Mucosa of rectum (tissue), 2 donors: ENCODE data around the gene SCN8A.

ENCODE experiments used
- H3K27ac ChIP-seq, 2 donors: one replicate each; pipeline ENCODE4 v1.7.0; 2013; ENCODE audit warnings: inconsistent platforms in 2 of 2, low read depth in 2 of 2, low read length in 2 of 2
- H3K27me3 ChIP-seq, 2 donors: one replicate each; pipeline ENCODE4 v1.7.0; 2013; ENCODE audit warnings: low read length in 2 of 2; ENCODE audit not compliant: control insufficient read depth in 2 of 2, insufficient read depth in 2 of 2
- H3K36me3 ChIP-seq, 2 donors: one replicate each; pipeline ENCODE4 v1.7.0; 2013; ENCODE audit warnings: low read length in 2 of 2; ENCODE audit not compliant: control insufficient read depth in 2 of 2, insufficient read depth in 2 of 2
- H3K4me1 ChIP-seq, 2 donors: one replicate each; pipeline ENCODE4 v1.7.0; 2013; ENCODE audit warnings: low read length in 2 of 2, mild to moderate bottlenecking in 1 of 2; ENCODE audit not compliant: control insufficient read depth in 2 of 2, insufficient read depth in 2 of 2
- H3K4me3 ChIP-seq, 2 donors: one replicate each; pipeline ENCODE4 v1.7.0; 2013; ENCODE audit warnings: low read length in 2 of 2
- H3K9ac ChIP-seq, 2 donors: one replicate each; pipeline ENCODE4 v1.7.0; 2013; ENCODE audit warnings: low read length in 2 of 2, low read depth in 1 of 2, mild to moderate bottlenecking in 1 of 2
- H3K9me3 ChIP-seq, 2 donors: one replicate each; pipeline ENCODE4 v1.7.0; 2013; ENCODE audit warnings: low read length in 2 of 2; ENCODE audit not compliant: control insufficient read depth in 2 of 2
- donor health status: healthy.
- donor health status: Normal muscosa, but diverticular disease.

The SCN8A gene

GRCh38 chr12:51815571-51815970 lies 224.5 kb downstream of the SCN8A start:
- Histone ChIP-seq H3K9me3 (no peaks in the 10 kb centered on the region), H3K4me1 (peaks cover 7 to 8% of the 10 kb centered on the region in 2 donors), H3K9ac (no peak overlapping the region), H3K36me3 (no peaks in the 10 kb centered on the region), H3K4me3 (no peak overlapping the region), H3K27me3 (no peaks in the 10 kb centered on the region), H3K27ac (no peak overlapping the region)

DNA sequence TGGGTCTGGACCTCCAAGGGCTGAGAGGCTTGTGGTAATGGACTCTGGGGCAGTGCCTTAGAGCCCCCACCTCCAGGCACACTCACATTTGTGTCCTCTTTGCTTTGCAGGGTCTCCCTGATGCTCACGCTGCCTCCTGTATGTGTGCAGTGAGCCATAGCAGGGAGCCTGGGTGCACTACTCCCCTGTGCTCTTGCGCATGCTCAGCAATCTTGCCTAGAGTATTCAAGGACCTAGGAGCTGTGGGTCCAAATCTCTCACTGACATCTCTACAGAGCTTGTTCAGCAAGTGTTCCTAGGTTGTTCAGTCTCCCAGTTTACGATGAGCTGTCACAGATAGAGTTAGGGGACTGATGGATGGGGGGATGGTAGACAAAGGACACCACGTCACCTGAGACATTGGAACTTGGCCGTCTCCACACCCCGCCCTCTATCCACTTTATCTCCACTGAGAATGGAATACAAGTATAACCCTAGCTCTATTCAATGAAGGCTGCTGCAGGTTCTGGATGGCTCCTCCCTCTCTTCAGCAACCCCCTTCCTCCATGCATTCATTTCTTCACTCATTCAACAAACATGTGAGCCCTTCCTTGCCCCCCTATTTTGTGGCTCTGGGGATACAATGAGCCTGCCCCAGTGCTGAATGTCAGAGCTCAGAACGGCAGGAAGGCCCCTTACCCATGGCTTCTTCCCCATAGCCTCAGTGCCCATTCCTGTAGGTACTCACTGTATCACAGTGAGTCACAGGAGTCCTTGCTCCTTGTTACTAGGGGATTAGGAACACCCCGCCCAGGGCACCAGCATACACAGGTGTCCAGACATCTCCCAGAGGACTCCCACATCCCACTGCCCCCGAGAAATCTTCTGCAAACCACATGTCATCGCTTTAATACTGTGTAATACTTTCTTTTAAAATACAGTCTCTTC lies 226.3 kb downstream of the SCN8A start:
- Histone ChIP-seq H3K27ac (no peak overlapping the region), H3K4me3 (no peak overlapping the region), H3K4me1 (peaks cover 7 to 8% of the 10 kb centered on the region in 2 donors), H3K9me3 (no peaks in the 10 kb centered on the region), H3K27me3 (no peaks in the 10 kb centered on the region), H3K9ac (no peak overlapping the region), H3K36me3 (no peaks in the 10 kb centered on the region)

- H3K4me1 ChIP-seq: peaks cover 7 to 8% of the 10 kb centered on the region in 2 donors
- no peaks in the 10 kb centered on the region for H3K36me3 ChIP-seq
- no peak overlapping the region for H3K9ac ChIP-seq
- H3K4me3 ChIP-seq: no peak overlapping the region
- H3K27ac ChIP-seq: no peak overlapping the region
- no peaks in the 10 kb centered on the region for H3K9me3 ChIP-seq
- no peaks in the 10 kb centered on the region for H3K27me3 ChIP-seq
Observed at GRCh38 chr12:51818086-51818485, 227.1 kb downstream of the SCN8A start.

DNA sequence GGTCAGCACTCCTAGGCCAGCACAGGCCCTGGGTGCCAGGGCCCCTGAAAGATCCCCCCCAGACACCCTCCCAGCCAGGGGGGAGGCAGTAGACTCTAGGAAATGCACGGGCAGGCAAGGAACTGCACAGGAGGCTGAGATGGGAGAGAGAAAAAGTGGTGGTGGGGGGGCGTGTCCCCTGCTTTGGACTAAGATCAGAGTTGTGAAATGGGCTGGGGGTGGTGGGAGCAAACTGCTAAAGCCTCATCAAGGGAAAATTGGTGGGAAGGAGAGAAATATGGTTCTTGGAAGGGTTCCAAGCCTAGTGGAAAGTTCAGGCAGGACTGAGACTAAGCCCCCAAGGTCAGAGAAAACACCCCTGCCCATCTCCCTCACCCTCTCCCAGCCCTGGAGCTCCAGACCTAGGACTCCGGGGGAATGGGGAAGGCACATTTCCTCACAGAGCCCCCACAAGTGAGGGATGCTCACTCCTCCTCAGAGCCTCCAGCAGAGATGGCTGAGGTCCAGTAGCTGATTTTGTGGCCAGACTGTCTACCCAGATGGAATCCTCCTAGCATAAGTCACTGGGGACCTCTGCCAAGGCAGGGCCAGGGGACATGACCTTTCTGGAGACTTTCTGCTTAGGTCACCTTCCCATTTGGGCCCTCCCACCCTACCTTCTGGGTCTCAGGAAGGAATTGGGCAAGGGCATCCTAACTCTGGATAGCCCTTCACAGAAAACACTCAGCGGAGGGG lies 227.7 kb downstream of the SCN8A start:
- H3K36me3 ChIP-seq: no peaks in the 10 kb centered on the region
- H3K27me3 ChIP-seq: no peaks in the 10 kb centered on the region
- H3K4me3 ChIP-seq: no peak overlapping the region
- no peak overlapping the region for H3K9ac ChIP-seq
- H3K9me3 ChIP-seq: no peaks in the 10 kb centered on the region
- no peak overlapping the region for H3K27ac ChIP-seq
- peaks cover 7 to 8% of the 10 kb centered on the region in 2 donors for H3K4me1 ChIP-seq

DNA sequence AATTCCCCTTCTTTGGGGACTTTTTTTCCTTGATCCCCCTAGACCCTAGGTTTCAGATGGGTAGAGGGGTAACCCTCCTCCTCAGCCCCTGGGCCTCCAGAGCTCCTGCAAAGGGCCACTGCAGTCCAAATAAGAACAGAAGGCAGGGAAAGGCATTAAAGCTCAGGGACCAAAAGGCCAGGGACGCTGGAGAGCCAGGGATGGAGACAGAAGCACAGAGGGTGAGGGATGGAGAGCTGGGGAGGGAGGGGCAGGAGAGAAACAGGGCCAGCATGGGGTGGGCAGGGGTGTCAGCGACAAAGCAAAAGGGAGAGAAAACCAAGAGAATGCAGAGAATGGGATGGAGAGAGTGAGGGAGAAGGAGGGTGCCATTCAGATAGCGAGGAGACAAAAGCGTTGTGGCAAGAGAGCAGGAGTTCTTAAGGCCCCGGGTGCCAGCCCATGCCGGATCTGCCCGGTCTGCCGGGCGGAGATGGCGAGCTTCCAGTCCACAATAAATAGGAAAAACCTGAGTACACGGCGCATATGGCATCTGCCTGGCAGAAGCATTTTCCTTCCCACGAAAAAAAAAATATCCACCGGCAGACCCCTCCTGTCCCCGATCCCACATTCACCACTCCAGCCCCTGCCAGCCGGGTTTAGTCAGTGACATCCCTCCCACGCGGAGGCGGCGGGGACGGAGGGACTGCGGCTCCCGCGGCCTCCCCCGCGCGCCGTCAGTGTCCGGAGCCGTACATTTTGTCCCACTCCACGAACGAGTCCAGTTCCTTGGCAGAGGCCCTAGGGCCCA lies 228.9 kb downstream of the SCN8A start:
- Histone ChIP-seq H3K9ac (peak overlapping the region in 1 of 2 donors; percentile 59), H3K36me3 (no peaks in the 10 kb centered on the region), H3K9me3 (no peaks in the 10 kb centered on the region), H3K27me3 (no peaks in the 10 kb centered on the region), H3K4me1 (peaks cover 4 to 5% of the 10 kb centered on the region in 2 donors), H3K27ac (peak overlapping the region in 1 of 2 donors; percentile 23), H3K4me3 (peak overlapping the region; percentile 48)

DNA sequence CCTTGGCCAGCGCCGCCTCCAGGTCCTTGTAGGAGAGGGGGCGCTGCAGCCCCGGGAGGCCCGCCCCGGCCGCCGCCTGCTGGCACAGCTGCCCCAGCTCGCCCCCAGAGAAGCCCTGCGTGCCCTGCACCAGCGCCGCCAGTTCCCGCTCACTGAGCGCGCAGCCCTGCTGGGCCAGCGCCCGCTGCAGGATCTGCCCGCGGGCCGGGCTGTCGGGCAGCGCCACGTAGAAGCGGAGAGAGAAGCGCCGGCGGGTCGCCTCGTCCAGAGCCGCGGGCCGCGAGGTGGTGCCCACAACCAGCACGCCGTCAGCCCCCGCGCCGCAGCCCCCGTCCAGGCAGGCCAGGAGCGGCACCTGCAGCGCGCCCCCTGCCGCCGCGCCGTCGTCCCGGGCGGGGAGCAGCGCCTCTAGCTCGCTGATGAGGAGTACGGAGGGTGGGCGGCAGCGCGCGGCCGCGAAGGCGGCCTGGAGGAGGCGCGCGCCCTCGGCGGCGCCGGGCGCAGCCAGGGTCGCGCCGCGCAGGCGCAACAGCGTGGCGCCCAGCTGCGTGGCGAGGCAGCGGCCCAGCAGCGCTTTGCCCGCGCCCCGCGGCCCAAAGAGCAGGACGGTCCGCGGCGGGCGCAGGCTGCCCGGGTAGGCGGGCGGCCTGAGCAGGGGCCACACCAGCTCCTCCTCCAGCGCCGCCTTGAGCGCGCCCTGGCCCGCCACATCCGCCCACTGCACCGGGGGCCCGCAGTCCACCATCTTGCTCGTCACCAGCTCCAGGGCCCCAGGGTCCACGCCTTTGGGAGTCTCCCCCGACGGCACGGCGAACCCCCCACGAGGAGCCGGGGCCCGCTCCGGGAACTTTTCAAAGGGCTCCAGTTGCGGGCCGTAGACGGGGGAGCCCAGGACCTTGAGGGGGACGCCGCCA lies 229.8 kb downstream of the SCN8A start:
- Histone ChIP-seq H3K36me3 (no peaks in the 10 kb centered on the region), H3K9ac (peak overlapping the region in 1 of 2 donors; percentile 59), H3K4me3 (peak overlapping the region; percentile 48), H3K27me3 (no peaks in the 10 kb centered on the region), H3K9me3 (no peaks in the 10 kb centered on the region), H3K27ac (peak overlapping the region; percentile 7 to 23), H3K4me1 (peaks cover 0 to 4% of the 10 kb centered on the region in 2 donors)

- peak overlapping the region in 1 of 2 donors; percentile 59 for H3K9ac ChIP-seq
Observed at GRCh38 chr12:51821440-51822260, 230.6 kb downstream of the SCN8A start.

GRCh38 chr12:51822261-51822616 lies 231.2 kb downstream of the SCN8A start:
- Histone ChIP-seq H3K36me3 (no peaks in the 10 kb centered on the region), H3K9ac (no peak overlapping the region), H3K27ac (no peak overlapping the region), H3K4me1 (peaks cover 5 to 11% of the 10 kb centered on the region in 2 donors), H3K27me3 (no peaks in the 10 kb centered on the region), H3K4me3 (no peak overlapping the region), H3K9me3 (no peaks in the 10 kb centered on the region)

More at GRCh38 chr12:51821440-51822260, 230.6 kb downstream of the SCN8A start:
- Histone ChIP-seq H3K27ac (peak overlapping the region; percentile 7 to 16), H3K4me1 (peaks cover 0 to 5% of the 10 kb centered on the region in 2 donors), H3K9me3 (no peaks in the 10 kb centered on the region), H3K4me3 (peak overlapping the region; percentile 26 to 48), H3K36me3 (no peaks in the 10 kb centered on the region), H3K27me3 (no peaks in the 10 kb centered on the region)
